GM10248 (cell line): ENCODE measurements around the gene CADM1.
A peak's percentile ranks its signal among the peaks of the same experiment; 100 is the strongest.

Experiments
- CTCF ChIA-PET: fragments of 300-600 bp; sonication (Branson Sonifier 250); formaldehyde crosslinking; extraction: SDS; loops from one replicate; lab custom pipeline; 2021; ENCODE audit warnings: antibody characterized with exemption; lab: Yijun Ruan, JAX
- POLR2A ChIA-PET: fragments of 350-650 bp; sonication (Branson Sonifier 250); formaldehyde crosslinking; extraction: SDS; loops from one replicate; lab custom pipeline; 2020; ENCODE audit warnings: antibody characterized with exemption; lab: Yijun Ruan, JAX
- DNase-seq: peaks from one replicate; pipeline ENCODE4 v3.0.0; 2012; ENCODE audit errors: extremely low spot score
- TF ChIP-seq, protein P1 (sequence below): IDR thresholded peaks from 2 replicates; pipeline ENCODE4 v1.5.1; 2012; ENCODE audit warnings: mild to moderate bottlenecking, low read depth; ENCODE audit errors: extremely low read depth, missing control alignments, control extremely low read depth

The CADM1 gene

DNA sequence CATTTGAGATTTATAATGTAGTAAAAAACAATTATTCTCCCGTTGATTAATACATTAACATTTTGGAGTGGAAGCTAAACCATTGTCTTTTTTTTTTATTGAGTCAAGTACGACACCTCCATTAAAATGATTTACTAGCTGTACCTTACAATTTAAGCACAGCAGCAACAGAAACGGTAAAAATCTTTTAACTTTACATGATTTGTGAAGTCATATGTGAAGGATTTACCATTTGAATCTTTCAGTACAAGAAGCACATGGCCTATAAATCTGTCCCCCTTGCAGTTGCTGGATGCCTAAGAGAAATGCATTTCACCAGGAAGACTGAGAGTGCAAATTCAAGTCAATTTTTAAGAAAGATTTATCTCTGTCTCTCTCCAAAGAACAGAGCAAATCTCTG lies 324.6 kb downstream of the CADM1 start:
- CTCF ChIA-PET, result interaction anchor here (7.1 kb wide), 1 partner anchor 10 kb away, joined by 38 read pairs; no protein-coding TSS in a partner anchor
- POLR2A ChIA-PET, result no interaction called here
- TF ChIP-seq, protein P1, sequence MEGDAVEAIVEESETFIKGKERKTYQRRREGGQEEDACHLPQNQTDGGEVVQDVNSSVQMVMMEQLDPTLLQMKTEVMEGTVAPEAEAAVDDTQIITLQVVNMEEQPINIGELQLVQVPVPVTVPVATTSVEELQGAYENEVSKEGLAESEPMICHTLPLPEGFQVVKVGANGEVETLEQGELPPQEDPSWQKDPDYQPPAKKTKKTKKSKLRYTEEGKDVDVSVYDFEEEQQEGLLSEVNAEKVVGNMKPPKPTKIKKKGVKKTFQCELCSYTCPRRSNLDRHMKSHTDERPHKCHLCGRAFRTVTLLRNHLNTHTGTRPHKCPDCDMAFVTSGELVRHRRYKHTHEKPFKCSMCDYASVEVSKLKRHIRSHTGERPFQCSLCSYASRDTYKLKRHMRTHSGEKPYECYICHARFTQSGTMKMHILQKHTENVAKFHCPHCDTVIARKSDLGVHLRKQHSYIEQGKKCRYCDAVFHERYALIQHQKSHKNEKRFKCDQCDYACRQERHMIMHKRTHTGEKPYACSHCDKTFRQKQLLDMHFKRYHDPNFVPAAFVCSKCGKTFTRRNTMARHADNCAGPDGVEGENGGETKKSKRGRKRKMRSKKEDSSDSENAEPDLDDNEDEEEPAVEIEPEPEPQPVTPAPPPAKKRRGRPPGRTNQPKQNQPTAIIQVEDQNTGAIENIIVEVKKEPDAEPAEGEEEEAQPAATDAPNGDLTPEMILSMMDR, result no peak
- DNase-seq, result no peak

- no peak for DNase-seq
- TF ChIP-seq, protein P1, result no peak
- ChIA-PET POLR2A (interaction anchor here (0.7 kb wide), 1 partner anchor 200 kb away, joined by 3 read pairs; no protein-coding TSS in a partner anchor), CTCF (interaction anchor here (1.0 to 7.1 kb wide), 3 partner anchors 9 to 20 kb away, joined by 3 to 38 read pairs (median 4); no protein-coding TSS in a partner anchor)
Observed at GRCh38 chr11:115178705-115179104, 325.5 kb downstream of the CADM1 start.

GRCh38 chr11:115173136-115173535 lies 331.1 kb downstream of the CADM1 start:
- no peak for DNase-seq
- POLR2A ChIA-PET, result no interaction called here
- TF ChIP-seq, protein P1, result no peak
- CTCF ChIA-PET, result interaction anchor here (0.8 to 1.1 kb wide), 2 partner anchors 8 to 11 kb away, joined by 3 to 4 read pairs; no protein-coding TSS in a partner anchor

- TF ChIP-seq, protein P1, result peak; percentile 69
- peak; percentile 29 for DNase-seq
- ChIA-PET CTCF (interaction anchor here (1.2 to 4.5 kb wide), 9 partner anchors 12 to 52 kb away, joined by 3 to 38 read pairs (median 5); no protein-coding TSS in a partner anchor), POLR2A (no interaction called here)
Observed at GRCh38 chr11:115170133-115170815, 333.9 kb downstream of the CADM1 start.

DNA sequence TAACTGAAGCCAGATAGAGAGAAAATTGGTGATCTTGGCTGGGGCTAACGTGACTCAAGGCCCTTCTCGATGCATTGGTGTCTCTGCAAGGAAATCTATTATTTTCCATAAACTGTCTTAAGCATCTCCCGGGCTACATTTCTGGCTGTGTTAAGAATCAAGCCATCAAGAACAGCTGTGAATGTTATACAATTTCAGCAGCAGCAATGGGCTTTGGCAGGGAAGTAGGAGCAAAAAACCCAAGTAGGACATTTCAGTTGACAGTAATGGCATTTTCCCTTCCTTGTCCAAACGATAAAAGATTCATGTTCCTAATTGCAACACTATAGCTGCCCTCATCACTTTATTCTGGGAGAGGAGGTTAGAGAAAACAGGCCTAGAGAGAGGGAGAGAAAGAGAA lies 335.0 kb downstream of the CADM1 start:
- CTCF ChIA-PET, result interaction anchor here (0.9 to 4.5 kb wide), 9 partner anchors 9 to 50 kb away, joined by 3 to 38 read pairs (median 5); no protein-coding TSS in a partner anchor
- POLR2A ChIA-PET, result no interaction called here
- TF ChIP-seq, protein P1, result no peak
- DNase-seq, result no peak

DNA sequence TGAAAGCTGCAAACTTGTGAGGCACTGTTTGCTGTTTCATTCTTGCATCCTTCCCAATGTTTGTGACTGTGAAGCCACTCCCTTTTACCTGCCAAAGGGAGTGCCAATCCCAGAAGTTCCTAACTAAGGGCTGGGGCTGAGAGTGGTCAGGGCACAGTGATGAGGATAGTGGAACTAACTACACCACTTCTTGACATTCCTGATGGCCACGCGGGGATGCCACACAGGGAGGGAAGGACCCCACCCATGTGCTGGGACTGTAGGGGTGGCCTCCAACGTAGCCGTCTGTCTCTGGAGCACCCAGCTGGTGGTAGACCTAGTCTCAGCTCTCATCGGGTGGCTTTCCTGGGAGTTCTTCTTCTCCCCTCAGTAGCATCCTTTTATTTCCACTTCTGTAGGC lies 335.5 kb downstream of the CADM1 start:
- TF ChIP-seq, protein P1, result no peak
- no peak for DNase-seq
- POLR2A ChIA-PET, result no interaction called here
- CTCF ChIA-PET, result interaction anchor here (0.8 to 4.5 kb wide), 9 partner anchors 9 to 430 kb away, joined by 3 to 38 read pairs (median 5); no protein-coding TSS in a partner anchor
